Activated CD8-positive, alpha-beta T cell treated with anti-CD3 and anti-CD28 coated beads for 36 hours (primary cell): ENCODE measurements around the gene TNFRSF25. TPM values are rescaled to one million over a fixed set of nuclear protein-coding genes. Genes with fewer than 3 reads are reported as not detected.

Experiments used
- ATAC-seq: fragments of 200-7000 bp; cut with Tn5 transposase; one replicate; pipeline ENCODE4 v1.10.0; 2021; ENCODE audit warnings: mild to moderate bottlenecking, moderate library complexity
- CTCF ChIA-PET: fragments of 350-600 bp; sonication (Branson Sonifier 250); formaldehyde crosslinking; loops from one replicate; lab custom pipeline; 2021; ENCODE audit warnings: antibody characterized with exemption; lab: Charles Lee
- POLR2A ChIA-PET: fragments of 350-600 bp; sonication (Branson Sonifier 250); formaldehyde crosslinking; loops from one replicate; lab custom pipeline; 2021; ENCODE audit warnings: antibody characterized with exemption; lab: Charles Lee
- DNase-seq: peaks from one replicate; pipeline ENCODE4 v3.0.0-alpha.2; 2020
- H3K27ac Mint-ChIP-seq: one replicate; pipeline ENCODE4 v1.8.0; 2021; ENCODE audit warnings: mild to moderate bottlenecking, mixed read lengths
- H3K27me3 Mint-ChIP-seq: one replicate; pipeline ENCODE4 v1.8.0; 2021; ENCODE audit warnings: mixed read lengths
- H3K36me3 Mint-ChIP-seq: one replicate; pipeline ENCODE4 v1.8.0; 2021; ENCODE audit warnings: low read depth, mixed read lengths
- H3K4me1 Mint-ChIP-seq: one replicate; pipeline ENCODE4 v1.8.0; 2021; ENCODE audit warnings: low read depth, mixed read lengths
- H3K4me3 Mint-ChIP-seq: one replicate; pipeline ENCODE4 v1.8.0; 2021; ENCODE audit warnings: mild to moderate bottlenecking, moderate library complexity, mixed read lengths
- H3K9me3 Mint-ChIP-seq: one replicate; pipeline ENCODE4 v1.8.0; 2021; ENCODE audit warnings: mixed read lengths
- intact Hi-C: fragments of 100-400 bp; cut with micrococcal nuclease; formaldehyde crosslinking; loops from one replicate; pipeline ENCODE4 v1.10.0; 2022
- total RNA-seq, 2 experiments: library from RNA; stranded (reverse); gene quantifications; one replicate each; pipeline ENCODE4 v1.2.3, GENCODE V29; 2021
- TF ChIP-seq, protein P1 (sequence below): fragments of 200-600 bp; IDR thresholded peaks from one replicate; pipeline ENCODE4 v1.8.0; 2022; ENCODE audit warnings: antibody characterized with exemption, mild to moderate bottlenecking

TNFRSF25 gene
- total RNA-seq, 2 experiments from 2014 or later, result 55.8 to 57.8 TPM

- Mint-ChIP-seq H3K4me3 (peak overlapping the region; percentile 77), H3K9me3 (no peaks in the 10 kb centered on the region), H3K36me3 (no peaks in the 10 kb centered on the region), H3K27ac (peak overlapping the region; percentile 57), H3K4me1 (peaks cover 25% of the 10 kb centered on the region), H3K27me3 (peaks cover 13% of the 10 kb centered on the region)
- DNase-seq (peak; percentile 82), ATAC-seq (peak; percentile 62)
- CTCF ChIA-PET, result interaction anchor here (0.7 to 5.9 kb wide), 21 partner anchors 9 to 157 kb away, joined by 3 to 38 read pairs (median 5); partner anchors contain the start of gene TNFRSF25
- POLR2A ChIA-PET, result interaction anchor here (1.0 to 3.5 kb wide), 2 partner anchors 29 to 92 kb away, joined by 3 to 12 read pairs; no protein-coding TSS in a partner anchor
- intact Hi-C loops, result no loop called here
- TF ChIP-seq, protein P1, sequence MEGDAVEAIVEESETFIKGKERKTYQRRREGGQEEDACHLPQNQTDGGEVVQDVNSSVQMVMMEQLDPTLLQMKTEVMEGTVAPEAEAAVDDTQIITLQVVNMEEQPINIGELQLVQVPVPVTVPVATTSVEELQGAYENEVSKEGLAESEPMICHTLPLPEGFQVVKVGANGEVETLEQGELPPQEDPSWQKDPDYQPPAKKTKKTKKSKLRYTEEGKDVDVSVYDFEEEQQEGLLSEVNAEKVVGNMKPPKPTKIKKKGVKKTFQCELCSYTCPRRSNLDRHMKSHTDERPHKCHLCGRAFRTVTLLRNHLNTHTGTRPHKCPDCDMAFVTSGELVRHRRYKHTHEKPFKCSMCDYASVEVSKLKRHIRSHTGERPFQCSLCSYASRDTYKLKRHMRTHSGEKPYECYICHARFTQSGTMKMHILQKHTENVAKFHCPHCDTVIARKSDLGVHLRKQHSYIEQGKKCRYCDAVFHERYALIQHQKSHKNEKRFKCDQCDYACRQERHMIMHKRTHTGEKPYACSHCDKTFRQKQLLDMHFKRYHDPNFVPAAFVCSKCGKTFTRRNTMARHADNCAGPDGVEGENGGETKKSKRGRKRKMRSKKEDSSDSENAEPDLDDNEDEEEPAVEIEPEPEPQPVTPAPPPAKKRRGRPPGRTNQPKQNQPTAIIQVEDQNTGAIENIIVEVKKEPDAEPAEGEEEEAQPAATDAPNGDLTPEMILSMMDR, result peak; percentile 100
Observed at GRCh38 chr1:6489799-6490180, 23.8 kb upstream of the TNFRSF25 start.

- no peak overlapping the region for H3K27ac Mint-ChIP-seq
- TF ChIP-seq, protein P1, result no peak
Observed at GRCh38 chr1:6489383-6489765, 23.4 kb upstream of the TNFRSF25 start.

DNA sequence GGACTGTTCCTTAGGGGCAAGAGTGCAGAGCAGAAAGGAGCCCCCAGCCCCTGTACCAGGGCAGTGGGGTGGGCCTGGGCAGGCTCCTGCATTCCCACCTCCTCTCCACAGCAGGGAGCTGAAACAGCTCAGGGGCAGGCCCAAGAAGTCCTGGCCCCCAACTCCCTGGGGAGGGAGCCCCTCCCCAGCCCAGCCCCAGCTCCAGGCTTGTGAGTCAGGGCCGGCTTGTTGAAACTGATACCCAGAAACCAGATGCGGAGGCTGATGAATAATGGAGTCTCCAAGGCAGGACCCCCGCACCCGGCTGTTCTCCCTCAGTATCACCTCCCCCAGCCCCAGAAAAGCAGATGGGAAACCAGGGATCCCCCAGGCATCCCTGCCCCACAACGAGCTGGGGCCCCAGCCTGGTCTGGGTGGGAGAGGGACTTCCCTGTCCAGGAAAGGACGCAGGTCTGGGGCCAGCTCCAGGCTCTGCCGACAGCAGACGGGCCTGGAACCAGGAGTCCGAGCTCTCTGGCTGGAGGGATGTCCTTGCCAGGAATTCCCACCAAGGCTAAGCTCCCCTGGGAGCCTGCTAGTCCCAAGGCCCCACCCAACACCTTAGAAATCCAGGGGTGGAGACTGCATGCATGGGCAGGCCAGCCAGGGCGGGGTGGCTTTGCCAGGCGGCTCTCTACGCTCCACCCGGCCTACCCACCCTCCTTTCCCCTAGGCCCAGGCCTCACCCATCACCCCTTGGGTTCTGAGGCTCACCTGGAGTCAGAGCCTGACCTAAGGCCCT is 22.8 kb upstream of the TNFRSF25 start:
- ATAC-seq, result no peak
- ChIA-PET POLR2A (interaction anchor here (3.5 kb wide), 1 partner anchor 28 kb away, joined by 12 read pairs; no protein-coding TSS in a partner anchor), CTCF (interaction anchor here (0.7 to 5.9 kb wide), 16 partner anchors 8 to 158 kb away, joined by 3 to 38 read pairs (median 5); partner anchors contain the start of gene TNFRSF25)
- DNase-seq, result no peak
- Mint-ChIP-seq H3K4me1 (peaks cover 24% of the 10 kb centered on the region), H3K27me3 (peaks cover 18% of the 10 kb centered on the region), H3K4me3 (no peak overlapping the region), H3K27ac (no peak overlapping the region), H3K9me3 (no peaks in the 10 kb centered on the region), H3K36me3 (no peaks in the 10 kb centered on the region)
- intact Hi-C loops, result no loop called here
- TF ChIP-seq, protein P1, result no peak

More at GRCh38 chr1:6489383-6489765, 23.4 kb upstream of the TNFRSF25 start:
- ATAC-seq (no peak), DNase-seq (no peak)
- no peaks in the 10 kb centered on the region for H3K9me3 Mint-ChIP-seq
- H3K36me3 Mint-ChIP-seq, result no peaks in the 10 kb centered on the region
- ChIA-PET CTCF (interaction anchor here (0.7 to 5.9 kb wide), 15 partner anchors 9 to 157 kb away, joined by 3 to 38 read pairs (median 5); partner anchors contain the start of gene TNFRSF25), POLR2A (interaction anchor here (3.5 kb wide), 1 partner anchor 29 kb away, joined by 12 read pairs; no protein-coding TSS in a partner anchor)
- peaks cover 17% of the 10 kb centered on the region for H3K27me3 Mint-ChIP-seq
- intact Hi-C loops, result no loop called here
- peaks cover 24% of the 10 kb centered on the region for H3K4me1 Mint-ChIP-seq
- peak overlapping the region; percentile 77 for H3K4me3 Mint-ChIP-seq

DNA sequence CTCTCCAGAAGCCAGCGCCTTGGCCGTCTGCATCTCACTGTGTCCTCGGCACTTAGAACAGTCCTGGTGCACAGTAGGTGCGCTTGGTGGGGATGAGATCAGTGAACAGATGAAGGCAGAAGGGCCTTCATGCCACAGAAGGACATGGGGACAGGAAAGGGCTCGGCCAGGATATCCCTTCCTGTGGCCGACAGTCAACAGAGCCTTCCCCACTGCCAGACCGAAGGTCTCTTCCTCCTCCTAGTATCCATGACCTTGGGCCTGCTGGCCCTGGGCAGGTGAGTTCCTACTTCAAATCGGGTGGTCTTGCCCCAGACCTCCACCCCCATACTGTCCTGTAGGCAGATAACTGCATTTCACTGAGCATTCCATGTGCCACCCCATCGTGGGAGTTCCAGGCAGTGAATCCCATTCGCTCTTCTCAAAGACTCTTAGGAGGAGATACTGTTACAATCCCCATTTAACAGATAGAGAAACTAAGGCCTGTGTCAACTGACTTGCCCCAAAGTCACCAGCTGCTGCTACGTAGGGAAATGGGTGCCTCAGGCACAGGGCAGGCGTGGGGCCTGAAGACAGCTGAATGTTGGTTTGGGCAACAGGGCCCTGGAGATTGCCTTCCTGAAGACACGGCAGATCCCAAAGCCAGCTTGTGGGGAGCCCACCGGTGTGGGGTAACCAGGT is 22.0 kb upstream of the TNFRSF25 start:
- no peak overlapping the region for H3K4me3 Mint-ChIP-seq
- TF ChIP-seq, protein P1, result no peak
- no peak for DNase-seq
- intact Hi-C loops, result no loop called here
- CTCF ChIA-PET, result interaction anchor here (1.0 to 5.9 kb wide), 7 partner anchors 8 to 50 kb away, joined by 3 to 38 read pairs (median 10); partner anchors contain the start of gene TNFRSF25
- no peaks in the 10 kb centered on the region for H3K9me3 Mint-ChIP-seq
- no peak for ATAC-seq
- no peak overlapping the region for H3K27ac Mint-ChIP-seq
- POLR2A ChIA-PET, result interaction anchor here (3.5 kb wide), 1 partner anchor 27 kb away, joined by 12 read pairs; no protein-coding TSS in a partner anchor
- no peaks in the 10 kb centered on the region for H3K36me3 Mint-ChIP-seq
- H3K27me3 Mint-ChIP-seq, result peaks cover 18% of the 10 kb centered on the region
- peaks cover 20% of the 10 kb centered on the region for H3K4me1 Mint-ChIP-seq
